Adipocyte (in vitro differentiated cells): ENCODE results near the gene LRRC63.
A peak's percentile ranks its signal among the peaks of the same experiment; 100 is the strongest.
"Not testable (repeated sequence)": the region's sequence is repeated elsewhere in the genome, so short reads cannot be mapped to it uniquely, and the experiment has no call there.

Experiments used
- DNase-seq: peaks from one replicate; pipeline ENCODE4 v3.0.0-alpha.2; 2015; ENCODE audit warnings: low read depth
- H3K27me3 ChIP-seq: replicated peaks from 2 replicates; pipeline ENCODE4 v1.7.0; 2013; ENCODE audit warnings: mild to moderate bottlenecking, low read length, moderate library complexity; ENCODE audit not compliant: control insufficient read depth, insufficient read depth
- H3K36me3 ChIP-seq: 2 replicates; pipeline ENCODE4 v1.7.0; 2013; ENCODE audit warnings: low read length, mild to moderate bottlenecking, moderate library complexity; ENCODE audit not compliant: control insufficient read depth, insufficient read depth, severe bottlenecking
- H3K4me1 ChIP-seq: 2 replicates; pipeline ENCODE4 v1.7.0; 2013; ENCODE audit warnings: mild to moderate bottlenecking, low read length, moderate library complexity; ENCODE audit not compliant: control insufficient read depth, insufficient read depth
- H3K4me3 ChIP-seq: 2 replicates; pipeline ENCODE4 v1.7.0; 2013; ENCODE audit warnings: mild to moderate bottlenecking, low read length, moderate library complexity
- H3K9ac ChIP-seq: 2 replicates; pipeline ENCODE4 v1.7.0; 2013; ENCODE audit warnings: mild to moderate bottlenecking, low read length, moderate library complexity
- H3K9me3 ChIP-seq: 2 replicates; pipeline ENCODE4 v1.7.0; 2013; ENCODE audit warnings: mild to moderate bottlenecking, low read length, moderate library complexity; ENCODE audit not compliant: control insufficient read depth

The LRRC63 gene, protein sequence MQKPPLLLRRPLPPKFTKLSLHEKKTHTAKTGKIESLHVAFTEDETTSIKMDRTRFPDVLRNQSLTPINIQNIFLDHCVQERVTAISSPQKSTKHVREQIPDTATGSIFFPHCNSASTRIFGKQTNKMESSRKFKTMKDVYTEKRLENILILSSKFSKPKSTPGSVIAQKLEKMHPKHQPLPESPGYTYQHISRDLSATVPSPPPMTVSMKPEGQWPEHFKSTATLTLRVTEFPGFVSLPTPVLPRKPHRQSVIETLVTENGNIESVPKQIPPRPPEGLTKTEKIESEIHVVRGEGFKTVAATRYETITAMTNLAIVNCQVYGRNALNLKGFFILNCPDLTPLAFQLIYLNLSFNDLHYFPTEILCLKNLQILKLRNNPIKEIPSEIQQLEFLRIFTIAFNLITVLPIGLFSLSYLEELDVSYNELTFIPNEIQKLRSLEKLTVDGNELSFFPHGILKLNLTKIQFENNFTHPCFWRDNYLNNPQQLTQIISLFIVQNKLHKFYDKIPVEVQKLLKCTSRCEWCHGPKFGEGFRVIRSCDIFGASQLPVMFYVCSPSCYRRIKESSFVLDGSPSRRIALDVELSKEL

DNA sequence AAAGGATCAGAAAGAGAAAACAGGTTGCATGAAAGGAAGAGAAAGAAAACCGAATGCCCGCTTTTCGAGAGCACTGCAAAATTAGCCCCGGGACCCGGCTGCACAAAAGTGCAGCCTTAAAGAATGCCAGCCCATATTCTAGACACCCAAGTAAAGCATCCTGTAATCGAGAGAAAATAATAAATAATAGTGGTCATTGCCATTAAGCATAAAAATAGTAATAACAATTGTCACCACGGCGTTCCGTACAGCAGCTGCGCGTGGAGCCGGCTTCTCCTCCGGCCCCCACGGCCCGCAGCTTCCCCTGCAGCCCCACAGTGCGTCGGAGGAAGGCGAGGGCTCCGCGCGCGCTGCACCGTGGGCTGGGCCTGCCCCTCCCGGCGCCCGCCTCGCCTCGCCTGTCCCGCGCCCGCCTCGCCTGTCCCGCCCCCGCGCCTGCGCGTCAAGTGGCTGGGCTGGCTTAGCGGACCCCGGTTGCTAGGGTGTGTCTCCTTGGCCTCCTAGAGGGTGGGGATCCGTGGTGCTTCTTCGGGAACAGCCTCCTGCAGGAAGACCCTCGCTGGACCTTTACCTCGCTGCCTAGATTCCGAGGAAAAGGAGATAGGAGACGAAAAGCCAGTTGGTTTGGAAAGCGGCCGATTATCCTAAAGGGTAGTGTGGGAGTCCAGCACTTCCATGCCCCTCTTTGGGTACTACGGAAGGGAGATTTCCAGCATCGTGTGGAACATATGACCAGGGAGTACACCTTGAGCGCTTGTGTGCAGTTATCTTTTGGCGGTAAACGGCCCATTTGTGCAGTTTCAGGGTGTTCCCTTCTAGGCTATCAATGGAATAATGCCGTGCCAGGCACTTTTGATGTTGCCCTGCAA is at the start of gene LRRC63:
Gene LRRC63, plus strand, starts transcription at position 446 of the 869 bp plus-strand sequence. CDS start 1,107 bp downstream, outside the sequence.
- peak within 1 kb of the TSS; percentile 85 for H3K9ac ChIP-seq
- H3K36me3 ChIP-seq = no peaks in the 10 kb centered on the region
- peaks cover 4% of the 10 kb centered on the region for H3K4me1 ChIP-seq
- peak; percentile 69 for DNase-seq
- H3K27me3 ChIP-seq = no peaks in the 10 kb centered on the region
- H3K4me3 ChIP-seq = peak within 1 kb of the TSS; percentile 97
- no peaks in the 10 kb centered on the region for H3K9me3 ChIP-seq

DNA sequence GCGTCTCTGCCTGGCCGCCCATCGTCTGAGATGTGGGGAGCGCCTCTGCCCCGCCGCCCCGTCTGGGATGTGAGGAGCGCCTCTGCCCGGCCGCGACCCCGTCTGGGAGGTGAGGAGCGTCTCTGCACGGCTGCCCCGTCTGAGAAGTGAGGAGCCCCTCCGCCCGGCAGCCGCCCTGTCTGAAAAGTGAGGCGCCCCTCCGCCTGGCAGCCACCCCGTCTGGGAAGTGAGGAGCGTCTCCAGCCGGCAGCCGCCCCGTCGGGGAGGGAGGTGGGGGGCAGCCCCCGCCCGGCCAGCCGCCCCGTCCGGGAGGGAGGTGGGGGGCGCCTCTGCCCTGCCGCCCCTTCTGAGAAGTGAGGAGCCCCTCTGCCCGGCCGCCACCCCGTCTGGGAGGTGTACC is 49.0 kb upstream of the LRRC63 start:
- DNase-seq, H3K9ac ChIP-seq, H3K4me1 ChIP-seq, H3K27me3 ChIP-seq, H3K9me3 ChIP-seq, H3K4me3 ChIP-seq, H3K36me3 ChIP-seq: not testable (repeated sequence)

DNA sequence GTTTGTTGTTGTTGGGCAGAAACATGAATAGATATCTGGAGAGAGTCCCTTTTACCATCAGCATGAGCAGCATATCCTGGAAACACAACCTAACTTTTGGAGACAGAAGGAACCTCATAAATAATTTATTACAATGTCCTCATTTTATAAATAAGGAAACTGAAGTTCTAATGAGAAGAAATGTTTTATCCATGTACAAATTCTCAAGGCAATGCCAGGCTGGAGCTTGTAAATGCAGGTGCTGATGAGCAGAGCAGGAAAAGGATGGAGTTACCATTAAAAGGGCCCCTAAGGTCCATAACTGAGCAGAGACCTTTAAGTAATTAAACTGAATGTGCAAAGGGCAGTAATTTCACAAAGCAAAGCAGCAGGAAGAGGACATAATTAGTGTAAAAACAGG is 47.1 kb upstream of the LRRC63 start:
- H3K9me3 ChIP-seq = no peaks in the 10 kb centered on the region
- peaks cover 8% of the 10 kb centered on the region for H3K4me1 ChIP-seq
- DNase-seq = no peak
- no peaks in the 10 kb centered on the region for H3K36me3 ChIP-seq
- no peak overlapping the region for H3K9ac ChIP-seq
- H3K27me3 ChIP-seq = no peaks in the 10 kb centered on the region
- H3K4me3 ChIP-seq = no peak overlapping the region

DNA sequence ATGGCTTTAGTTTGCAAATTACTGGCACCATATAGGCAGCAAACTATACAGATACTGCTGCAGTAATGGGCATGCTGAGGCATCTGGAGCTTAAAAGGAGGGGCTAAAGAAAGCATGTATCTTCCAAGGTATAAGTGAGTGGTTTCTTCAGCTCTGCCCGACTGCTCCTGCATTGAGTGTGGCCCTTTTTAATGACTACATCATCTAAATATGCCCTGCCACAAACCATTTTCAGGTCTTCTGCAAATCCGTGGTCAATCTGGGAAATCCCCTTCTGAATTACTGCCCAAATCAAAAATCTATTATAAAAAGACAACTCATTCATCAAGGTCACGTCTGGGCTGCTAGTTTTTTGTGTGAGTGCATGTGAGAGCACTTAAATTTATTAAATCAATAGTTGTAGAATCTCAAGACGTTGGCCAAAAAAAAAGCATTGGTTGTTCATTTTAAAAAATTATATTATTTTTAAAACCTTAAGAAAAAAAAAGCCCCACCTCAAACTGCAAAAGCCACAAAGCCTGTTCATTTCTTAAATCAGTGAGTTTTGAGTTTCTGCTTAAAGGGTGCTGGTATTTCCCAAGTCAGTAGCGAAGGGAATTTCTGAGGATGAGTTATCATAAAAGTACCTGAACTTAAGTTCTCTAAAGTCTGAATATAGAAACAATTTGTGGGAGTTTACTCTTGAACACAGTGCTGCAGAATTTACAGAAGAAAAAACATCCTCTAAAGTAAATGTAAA is 46.1 kb upstream of the LRRC63 start:
- H3K9ac ChIP-seq = no peak overlapping the region
- H3K36me3 ChIP-seq = no peaks in the 10 kb centered on the region
- H3K27me3 ChIP-seq = no peaks in the 10 kb centered on the region
- no peaks in the 10 kb centered on the region for H3K9me3 ChIP-seq
- no peak for DNase-seq
- H3K4me1 ChIP-seq = peaks cover 8% of the 10 kb centered on the region
- H3K4me3 ChIP-seq = no peak overlapping the region

DNA sequence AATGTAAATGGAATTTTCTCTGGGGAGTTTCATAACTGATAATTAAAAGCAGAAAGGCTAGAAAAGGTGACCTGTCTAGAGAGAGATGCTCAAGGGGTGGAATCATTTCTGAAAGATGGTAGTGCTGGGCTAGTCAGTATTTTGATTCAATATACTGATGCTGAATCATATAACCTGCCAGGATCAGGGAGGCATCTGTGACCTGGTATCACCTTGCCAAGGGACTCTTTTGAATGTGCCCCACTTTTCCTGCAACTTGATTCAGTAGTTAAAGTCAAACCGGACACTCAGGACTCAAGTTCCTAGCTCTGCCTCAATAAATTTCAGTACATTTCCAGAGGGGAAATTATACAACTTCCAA is 45.5 kb upstream of the LRRC63 start:
- H3K4me3 ChIP-seq = no peak overlapping the region
- no peaks in the 10 kb centered on the region for H3K36me3 ChIP-seq
- peaks cover 13% of the 10 kb centered on the region for H3K4me1 ChIP-seq
- H3K9ac ChIP-seq = no peak overlapping the region
- no peaks in the 10 kb centered on the region for H3K9me3 ChIP-seq
- no peaks in the 10 kb centered on the region for H3K27me3 ChIP-seq
- DNase-seq = no peak

DNA sequence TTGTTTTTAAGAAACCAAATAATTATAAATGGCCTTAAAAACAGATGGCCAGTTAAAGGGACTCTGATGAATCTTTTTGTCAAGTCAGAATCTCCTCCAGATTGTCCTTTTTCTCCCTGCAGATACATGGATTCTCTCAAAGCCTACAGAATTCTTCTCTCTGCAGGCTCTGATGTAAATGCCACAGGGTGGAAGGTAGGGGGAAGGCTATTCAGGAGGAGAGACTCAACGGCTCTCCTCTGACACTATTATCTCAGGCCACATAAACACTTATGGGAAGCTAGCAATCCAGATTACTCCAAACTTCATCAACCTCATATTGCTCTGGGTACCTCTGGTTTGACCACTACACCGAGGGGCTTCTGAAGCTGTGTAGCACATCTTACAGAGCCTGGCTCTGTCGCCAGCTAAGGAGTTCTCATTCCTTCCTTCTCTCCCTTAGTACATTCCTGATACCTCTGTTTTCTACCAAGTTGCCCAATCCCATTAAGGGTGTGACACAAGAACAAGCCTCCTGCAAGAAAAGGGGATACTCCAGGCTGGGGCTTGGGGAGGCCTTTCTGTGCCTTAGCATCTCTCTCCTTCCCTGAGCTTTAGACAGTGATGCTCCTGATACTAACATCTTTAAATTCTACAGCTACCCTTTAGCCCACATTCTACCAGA is 44.6 kb upstream of the LRRC63 start:
- no peaks in the 10 kb centered on the region for H3K27me3 ChIP-seq
- no peaks in the 10 kb centered on the region for H3K9me3 ChIP-seq
- no peak overlapping the region for H3K4me3 ChIP-seq
- no peak for DNase-seq
- H3K36me3 ChIP-seq = no peaks in the 10 kb centered on the region
- peaks cover 16% of the 10 kb centered on the region for H3K4me1 ChIP-seq
- H3K9ac ChIP-seq = no peak overlapping the region

DNA sequence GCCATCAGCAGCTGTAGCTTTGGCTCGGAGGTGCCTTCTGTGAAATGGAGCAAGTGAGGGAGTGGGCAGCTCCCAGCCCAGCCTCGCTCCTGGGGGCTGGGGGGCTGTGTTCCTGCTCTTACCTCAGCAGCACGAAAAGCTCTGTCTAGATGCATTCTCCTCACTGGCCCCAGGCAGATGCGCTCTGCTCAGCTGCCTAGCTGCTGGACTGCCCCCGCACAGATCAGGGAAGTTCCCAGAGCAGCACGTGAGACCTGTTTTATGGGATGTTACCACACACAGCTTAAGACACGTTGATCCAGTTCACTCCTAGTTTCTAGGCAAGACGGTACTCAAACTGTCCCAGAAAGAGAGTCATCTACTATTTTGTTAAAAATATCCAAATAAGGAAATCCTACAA is 43.4 kb upstream of the LRRC63 start:
- Histone ChIP-seq H3K4me1 (peaks cover 16% of the 10 kb centered on the region), H3K4me3 (no peak overlapping the region), H3K36me3 (no peaks in the 10 kb centered on the region), H3K27me3 (no peaks in the 10 kb centered on the region), H3K9ac (no peak overlapping the region), H3K9me3 (no peaks in the 10 kb centered on the region)
- no peak for DNase-seq

DNA sequence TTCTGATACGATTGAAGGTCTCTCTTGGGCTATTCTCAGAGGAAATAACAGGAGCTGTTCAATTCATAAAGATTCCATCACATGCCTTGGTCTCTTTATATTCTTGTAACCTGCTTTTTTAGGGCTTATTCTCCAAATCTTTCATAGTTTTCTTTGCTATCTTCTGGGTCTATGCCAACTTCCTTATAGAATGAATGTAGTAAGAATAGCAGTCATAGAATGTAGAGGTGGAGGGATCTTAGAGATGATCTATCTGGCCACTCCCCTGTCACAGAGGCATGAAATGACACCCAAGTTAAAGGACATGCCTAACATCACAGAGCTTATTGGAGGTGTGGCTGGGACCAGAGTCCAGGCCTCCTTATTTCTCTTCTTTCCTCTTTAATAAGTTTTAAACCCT is 42.9 kb upstream of the LRRC63 start:
- H3K9ac ChIP-seq = no peak overlapping the region
- H3K9me3 ChIP-seq = no peaks in the 10 kb centered on the region
- peaks cover 16% of the 10 kb centered on the region for H3K4me1 ChIP-seq
- no peak overlapping the region for H3K4me3 ChIP-seq
- H3K36me3 ChIP-seq = no peaks in the 10 kb centered on the region
- no peaks in the 10 kb centered on the region for H3K27me3 ChIP-seq
- no peak for DNase-seq

DNA sequence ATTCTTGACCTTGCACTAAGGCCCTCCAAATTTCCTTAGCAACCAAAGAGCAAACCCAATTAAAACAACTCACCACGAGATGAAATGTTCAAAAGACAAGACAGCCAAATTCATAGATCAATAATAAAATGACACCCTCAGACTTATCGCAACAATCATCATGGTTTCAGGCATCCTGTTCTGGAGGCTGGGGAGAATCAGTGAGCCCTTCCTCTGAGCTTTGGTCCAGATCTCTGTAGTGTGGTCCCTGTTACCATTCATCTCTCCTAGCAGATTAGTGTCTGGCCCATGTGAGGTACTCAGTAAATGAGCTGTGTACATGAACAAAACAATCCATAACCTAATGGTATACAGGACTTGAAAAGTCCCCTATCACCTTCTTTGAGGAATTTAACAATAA is 42.0 kb upstream of the LRRC63 start:
- H3K36me3 ChIP-seq = no peaks in the 10 kb centered on the region
- H3K9me3 ChIP-seq = no peaks in the 10 kb centered on the region
- no peaks in the 10 kb centered on the region for H3K27me3 ChIP-seq
- H3K4me1 ChIP-seq = peaks cover 16% of the 10 kb centered on the region
- no peak for DNase-seq
- H3K4me3 ChIP-seq = no peak overlapping the region
- H3K9ac ChIP-seq = no peak overlapping the region

DNA sequence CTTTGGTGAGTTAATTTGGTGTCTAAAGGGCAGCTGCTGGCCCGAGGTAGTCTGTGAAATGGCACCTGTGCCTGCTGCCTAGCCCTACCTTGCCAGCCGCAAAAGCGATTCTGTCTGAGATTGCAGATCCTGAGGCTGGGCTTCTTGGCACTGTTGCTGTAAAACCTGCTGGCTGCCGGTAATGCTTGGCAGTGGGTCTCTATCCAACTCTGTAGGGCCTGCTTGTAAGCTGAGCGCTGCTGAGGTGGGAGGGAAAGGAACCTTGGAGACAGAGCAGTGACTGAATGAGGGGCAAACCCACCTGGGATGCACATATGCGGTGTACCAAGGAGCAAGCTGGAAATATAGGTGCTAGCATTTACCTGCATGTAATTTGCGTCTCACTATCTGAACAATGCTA is 41.5 kb upstream of the LRRC63 start:
- no peak for DNase-seq
- Histone ChIP-seq H3K36me3 (no peaks in the 10 kb centered on the region), H3K4me1 (peaks cover 16% of the 10 kb centered on the region), H3K27me3 (no peaks in the 10 kb centered on the region), H3K4me3 (no peak overlapping the region), H3K9me3 (no peaks in the 10 kb centered on the region), H3K9ac (no peak overlapping the region)
